Activated CD4-positive, CD25-positive, alpha-beta regulatory T cell treated with anti-CD3 and anti-CD28 coated beads, Interleukin-2, amount 50 U/mL, for 16 hours (primary cell): ENCODE data around the gene ABHD17A.
"Not testable (repeated sequence)": the region's sequence is repeated elsewhere in the genome, so short reads cannot be mapped to it uniquely, and the experiment has no call there.

Experiments used
- DNase-seq: peaks from one replicate; pipeline ENCODE4 v3.0.0-alpha.2; 2020; ENCODE audit warnings: low read depth, low spot score

ABHD17A gene

GRCh38 chr19:1881393-1882088 is 3.8 kb downstream of the ABHD17A start:
- not testable (repeated sequence) for DNase-seq

GRCh38 chr19:1880611-1881392 is 4.5 kb downstream of the ABHD17A start:
- no peak for DNase-seq

- DNase-seq = not testable (repeated sequence)
These were observed 5.3 kb downstream of the ABHD17A start for GRCh38 chr19:1879982-1880381.

GRCh38 chr19:1878583-1878982 is 6.7 kb downstream of the ABHD17A start:
- DNase-seq = not testable (repeated sequence)

GRCh38 chr19:1877280-1877660 is 8.0 kb downstream of the ABHD17A start:
- not testable (repeated sequence) for DNase-seq

- not testable (repeated sequence) for DNase-seq
These were observed 8.6 kb downstream of the ABHD17A start for GRCh38 chr19:1876496-1877279.

GRCh38 chr19:1875646-1876495 is 9.4 kb downstream of the ABHD17A start:
- peak; percentile 76 for DNase-seq

GRCh38 chr19:1875265-1875645 is 10.0 kb downstream of the ABHD17A start:
- DNase-seq = not testable (repeated sequence)

- no peak for DNase-seq
These were observed 10.6 kb downstream of the ABHD17A start for GRCh38 chr19:1874554-1875185.

- DNase-seq = no peak
These were observed 11.5 kb downstream of the ABHD17A start for GRCh38 chr19:1873524-1874473.

GRCh38 chr19:1872807-1873523 is 12.3 kb downstream of the ABHD17A start:
- DNase-seq = no peak

GRCh38 chr19:1871630-1872029 is 13.7 kb downstream of the ABHD17A start:
- no peak for DNase-seq

GRCh38 chr19:1871140-1871597 is 14.1 kb downstream of the ABHD17A start:
- no peak for DNase-seq

GRCh38 chr19:1868971-1869370 is 16.3 kb downstream of the ABHD17A start:
- DNase-seq = no peak

- no peak for DNase-seq
These were observed 18.0 kb downstream of the ABHD17A start for GRCh38 chr19:1867349-1867724.

- DNase-seq = no peak
These were observed 18.5 kb downstream of the ABHD17A start for GRCh38 chr19:1866693-1867348.

- DNase-seq = no peak
These were observed 19.9 kb downstream of the ABHD17A start for GRCh38 chr19:1865172-1866010.
